ENCODE results near the gene IDH3A.

Gene IDH3A

GRCh38 chr15:78197632-78198031 lies 48.5 kb downstream of the IDH3A start:
- H3K27ac ChIP-seq: no peak overlapping the region
- no peak for TF ChIP-seq CTCF (conservative IDR thresholded peaks at IDR 0.05)

GRCh38 chr15:78200276-78200930 lies 51.2 kb downstream of the IDH3A start:
- TF ChIP-seq CTCF (conservative IDR thresholded peaks at IDR 0.05): no peak
- no peak overlapping the region for H3K27ac ChIP-seq

- H3K27ac ChIP-seq: no peak overlapping the region
- no peak for TF ChIP-seq CTCF (conservative IDR thresholded peaks at IDR 0.05)
Observed at GRCh38 chr15:78201281-78202190, 52.4 kb downstream of the IDH3A start.

GRCh38 chr15:78203346-78204225 lies 54.4 kb downstream of the IDH3A start:
- peak overlapping the region; percentile 100; the same call in 1 of the 2 replicates for H3K27ac ChIP-seq

GRCh38 chr15:78204351-78205309 lies 55.5 kb downstream of the IDH3A start:
- H3K27ac ChIP-seq: peak overlapping the region; percentile 100; the same call in 1 of the 2 replicates
- no peak for TF ChIP-seq CTCF (conservative IDR thresholded peaks at IDR 0.05)

More at GRCh38 chr15:78203346-78204225, 54.4 kb downstream of the IDH3A start:
- TF ChIP-seq CTCF (conservative IDR thresholded peaks at IDR 0.05): no peak

- TF ChIP-seq CTCF (conservative IDR thresholded peaks at IDR 0.05): no peak
- H3K27ac ChIP-seq: peak overlapping the region; percentile 100
Observed at GRCh38 chr15:78205337-78205736, 56.2 kb downstream of the IDH3A start.
